Measurements from ENCODE around the gene NFKBIA. TPM values are rescaled to one million over a fixed set of nuclear protein-coding genes. Genes with fewer than 3 reads are reported as not detected.

Gene NFKBIA
- total RNA-seq, 1 donor from 2014 or later = 331 TPM

GRCh38 chr14:35414365-35414764, 9.8 kb upstream of the NFKBIA start:
- no peak for TF ChIP-seq CTCF (IDR thresholded peaks at IDR 0.05)
- Histone ChIP-seq H3K36me3 (no peaks in the 10 kb centered on the region), H3K4me3 (no peak overlapping the region), H3K27me3 (ENCODE audit: low read depth) (no peaks in the 10 kb centered on the region), H3K9me3 (no peaks in the 10 kb centered on the region), H3K4me1 (peaks cover 41% of the 10 kb centered on the region), H3K27ac (peak overlapping the region; percentile 59)
- intact Hi-C loops (cut with DNase I) = loop anchor here (5.0 kb wide), 1 partner anchor 272 kb away; no protein-coding TSS in a partner anchor
- ATAC-seq = peak; percentile 26 to 50
- DNase-seq = no peak

- no peak for TF ChIP-seq CTCF (IDR thresholded peaks at IDR 0.05)
- DNase-seq = no peak
Measured at GRCh38 chr14:35412272-35413056, 7.9 kb upstream of the NFKBIA start.

GRCh38 chr14:35410858-35411257, 6.3 kb upstream of the NFKBIA start:
- DNase-seq = no peak
- H3K27ac ChIP-seq = no peak overlapping the region

More at GRCh38 chr14:35412272-35413056, 7.9 kb upstream of the NFKBIA start:
- H3K4me3 ChIP-seq = no peak overlapping the region
- H3K36me3 ChIP-seq = no peaks in the 10 kb centered on the region
- H3K4me1 ChIP-seq = peaks cover 42% of the 10 kb centered on the region
- ATAC-seq = peak in 1 of 2 donors; percentile 49
- H3K27me3 ChIP-seq (ENCODE audit: low read depth) = no peaks in the 10 kb centered on the region
- H3K9me3 ChIP-seq = no peaks in the 10 kb centered on the region
- intact Hi-C loops (cut with DNase I) = loop anchor here (5.0 kb wide), 1 partner anchor 270 kb away; no protein-coding TSS in a partner anchor
- no peak overlapping the region for H3K27ac ChIP-seq

GRCh38 chr14:35409595-35409994, 5.0 kb upstream of the NFKBIA start:
- ATAC-seq (no peak), DNase-seq (no peak)
- no peak for TF ChIP-seq CTCF (IDR thresholded peaks at IDR 0.05)
- H3K27me3 ChIP-seq (ENCODE audit: low read depth) = no peaks in the 10 kb centered on the region
- no peak overlapping the region for H3K4me3 ChIP-seq
- H3K9me3 ChIP-seq = no peaks in the 10 kb centered on the region
- H3K4me1 ChIP-seq = peaks cover 41% of the 10 kb centered on the region
- H3K36me3 ChIP-seq = no peaks in the 10 kb centered on the region
- H3K27ac ChIP-seq = no peak overlapping the region
- intact Hi-C loops (cut with DNase I) = loop anchor here (10.0 kb wide), 1 partner anchor 195 kb away; no protein-coding TSS in a partner anchor

More at GRCh38 chr14:35410858-35411257, 6.3 kb upstream of the NFKBIA start:
- TF ChIP-seq CTCF (IDR thresholded peaks at IDR 0.05) = no peak
- no peak for ATAC-seq
- no peaks in the 10 kb centered on the region for H3K36me3 ChIP-seq
- no peak overlapping the region for H3K4me3 ChIP-seq
- H3K27me3 ChIP-seq (ENCODE audit: low read depth) = no peaks in the 10 kb centered on the region
- H3K4me1 ChIP-seq = peaks cover 46% of the 10 kb centered on the region
- H3K9me3 ChIP-seq = no peaks in the 10 kb centered on the region
- intact Hi-C loops (cut with DNase I) = loop anchor here (5.0 kb wide), 1 partner anchor 269 kb away; no protein-coding TSS in a partner anchor

- Histone ChIP-seq H3K27ac (no peak overlapping the region), H3K36me3 (peaks cover 7% of the 10 kb centered on the region), H3K9me3 (no peaks in the 10 kb centered on the region), H3K4me3 (no peak overlapping the region), H3K4me1 (peaks cover 27% of the 10 kb centered on the region), H3K27me3 (ENCODE audit: low read depth) (no peaks in the 10 kb centered on the region)
- no peak for ATAC-seq
- intact Hi-C loops (cut with DNase I) = loop anchor here (10.0 kb wide), 1 partner anchor 193 kb away; no protein-coding TSS in a partner anchor
- no peak for DNase-seq
- TF ChIP-seq CTCF (IDR thresholded peaks at IDR 0.05) = no peak
Measured at GRCh38 chr14:35408026-35408425, 3.5 kb upstream of the NFKBIA start.
